Natural killer cell (primary cell): ENCODE results near the gene SMTNL1. TPM values are rescaled to one million over a fixed set of nuclear protein-coding genes. Genes with fewer than 3 reads are reported as not detected.

ENCODE experiments used
- ATAC-seq, 3 donors: fragments of 150-1000 bp in 2 of 3; fragments of 200-7000 bp in 1 of 3; cut with Tn5 transposase; 1 replicate in 1 of 3; 2 replicates in 2 of 3; pipeline ENCODE4 v1.10.0; 2021; ENCODE audit warnings: mild to moderate bottlenecking in 2 of 3, moderate library complexity in 2 of 3
- DNase-seq, 2 donors: peaks; one replicate each; pipeline versions ENCODE4 v3.0.0 to v3.0.0-alpha.2; 2013 to 2021; ENCODE audit warnings: mixed read lengths in 1 of 2
- H3K27ac ChIP-seq: one replicate; pipeline ENCODE4 v1.5.1; 2013; ENCODE audit warnings: mild to moderate bottlenecking, low read length
- H3K27me3 ChIP-seq: one replicate; pipeline ENCODE4 v1.6.1; 2013; ENCODE audit warnings: low read length; ENCODE audit not compliant: control insufficient read depth, insufficient read depth
- H3K36me3 ChIP-seq: one replicate; pipeline ENCODE4 v1.6.1; 2013; ENCODE audit warnings: low read length; ENCODE audit not compliant: control insufficient read depth, insufficient read depth
- H3K4me1 ChIP-seq: one replicate; pipeline ENCODE4 v1.6.1; 2013; ENCODE audit warnings: low read length; ENCODE audit not compliant: control insufficient read depth, insufficient read depth
- H3K4me3 ChIP-seq: one replicate; pipeline ENCODE4 v1.5.1; 2013; ENCODE audit warnings: low read length
- H3K9me3 ChIP-seq: one replicate; pipeline ENCODE4 v1.6.1; 2013; ENCODE audit warnings: low read length; ENCODE audit not compliant: control insufficient read depth, insufficient read depth
- H3K27ac Mint-ChIP-seq, 2 donors: one replicate each; pipeline ENCODE4 v1.8.0; 2022; ENCODE audit warnings: mild to moderate bottlenecking in 2 of 2, mixed read lengths in 2 of 2, moderate library complexity in 1 of 2
- H3K27me3 Mint-ChIP-seq, 2 donors: one replicate each; pipeline ENCODE4 v1.8.0; 2022; ENCODE audit warnings: low read depth in 2 of 2, mixed read lengths in 2 of 2
- H3K36me3 Mint-ChIP-seq: one replicate; pipeline ENCODE4 v1.8.0; 2022; ENCODE audit warnings: mixed read lengths
- H3K4me1 Mint-ChIP-seq, 2 donors: one replicate each; pipeline ENCODE4 v1.8.0; 2022; ENCODE audit warnings: mixed read lengths in 2 of 2
- H3K4me3 Mint-ChIP-seq: one replicate; pipeline ENCODE4 v1.8.0; 2022; ENCODE audit warnings: mild to moderate bottlenecking, moderate library complexity, mixed read lengths
- H3K9me3 Mint-ChIP-seq, 2 donors: one replicate each; pipeline ENCODE4 v1.8.0; 2022; ENCODE audit warnings: mixed read lengths in 2 of 2
- WGBS: methylation state at CpG from one replicate; pipeline ENCODE4 v1.1.7; 2013; ENCODE audit warnings: missing lambda C conversion rate; ENCODE audit not compliant: insufficient coverage; 5-methylcytosine and 5-hydroxymethylcytosine counted together
- intact Hi-C: fragments of 100-400 bp; cut with micrococcal nuclease; formaldehyde crosslinking; loops from one replicate; pipeline ENCODE4 v1.14.2; 2022
- total RNA-seq, 4 donors: library from RNA; stranded (reverse); fragments of 120-200 nt in 1 of 4; gene quantifications; one replicate each; pipeline versions ENCODE4 v1.2.3 to v1.2.4, GENCODE V29; 2013 to 2022
- TF ChIP-seq, protein P1 (sequence below): fragments of 200-600 bp; IDR thresholded peaks from one replicate; pipeline ENCODE4 v1.8.0; 2022; ENCODE audit warnings: antibody characterized with exemption

SMTNL1 gene
- total RNA-seq, 3 donors from 2014 or later (not counting 1 experiment from before 2014, with no cell fraction given) = not detected

GRCh38 chr11:57596266-57596885 is 59.0 kb downstream of the SMTNL1 start:
- H3K36me3 ChIP-seq = no peaks in the 10 kb centered on the region
- ATAC-seq (no peak), DNase-seq (no peak)
- Mint-ChIP-seq H3K4me1 (peaks cover 0 to 11% of the 10 kb centered on the region in 2 donors), H3K27ac (no peak overlapping the region), H3K36me3 (no peaks in the 10 kb centered on the region), H3K27me3 (peaks cover 33 to 41% of the 10 kb centered on the region in 2 donors), H3K4me3 (no peak overlapping the region), H3K9me3 (no peaks in the 10 kb centered on the region)
- peaks cover 6% of the 10 kb centered on the region for H3K27me3 ChIP-seq
- TF ChIP-seq, protein P1, sequence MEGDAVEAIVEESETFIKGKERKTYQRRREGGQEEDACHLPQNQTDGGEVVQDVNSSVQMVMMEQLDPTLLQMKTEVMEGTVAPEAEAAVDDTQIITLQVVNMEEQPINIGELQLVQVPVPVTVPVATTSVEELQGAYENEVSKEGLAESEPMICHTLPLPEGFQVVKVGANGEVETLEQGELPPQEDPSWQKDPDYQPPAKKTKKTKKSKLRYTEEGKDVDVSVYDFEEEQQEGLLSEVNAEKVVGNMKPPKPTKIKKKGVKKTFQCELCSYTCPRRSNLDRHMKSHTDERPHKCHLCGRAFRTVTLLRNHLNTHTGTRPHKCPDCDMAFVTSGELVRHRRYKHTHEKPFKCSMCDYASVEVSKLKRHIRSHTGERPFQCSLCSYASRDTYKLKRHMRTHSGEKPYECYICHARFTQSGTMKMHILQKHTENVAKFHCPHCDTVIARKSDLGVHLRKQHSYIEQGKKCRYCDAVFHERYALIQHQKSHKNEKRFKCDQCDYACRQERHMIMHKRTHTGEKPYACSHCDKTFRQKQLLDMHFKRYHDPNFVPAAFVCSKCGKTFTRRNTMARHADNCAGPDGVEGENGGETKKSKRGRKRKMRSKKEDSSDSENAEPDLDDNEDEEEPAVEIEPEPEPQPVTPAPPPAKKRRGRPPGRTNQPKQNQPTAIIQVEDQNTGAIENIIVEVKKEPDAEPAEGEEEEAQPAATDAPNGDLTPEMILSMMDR = no peak
- no peak overlapping the region for H3K27ac ChIP-seq
- intact Hi-C loops = no loop called here
- no peaks in the 10 kb centered on the region for H3K9me3 ChIP-seq
- 82% methylated on average over 4 of the region's 5 CpGs for WGBS
- H3K4me1 ChIP-seq = peaks cover 3% of the 10 kb centered on the region
- no peak overlapping the region for H3K4me3 ChIP-seq

GRCh38 chr11:57597461-57597915 is 60.1 kb downstream of the SMTNL1 start, which contains the start of gene SERPING1:
TSS of gene SERPING1 (plus strand) at chr11:57597685. CDS start at chr11:57598271, 586 bp downstream.
- no peak for ATAC-seq
- 57% methylated on average over 8 of the region's 10 CpGs for WGBS
- TF ChIP-seq, protein P1 = no peak
- peaks cover 0 to 11% of the 10 kb centered on the region in 2 donors for H3K4me1 Mint-ChIP-seq
- H3K27ac Mint-ChIP-seq = no peak within 1 kb of the TSS
- Histone ChIP-seq H3K27me3 (peaks cover 6% of the 10 kb centered on the region), H3K4me3 (no peak within 1 kb of the TSS), H3K36me3 (no peaks in the 10 kb centered on the region), H3K27ac (no peak within 1 kb of the TSS), H3K9me3 (no peaks in the 10 kb centered on the region), H3K4me1 (peaks cover 3% of the 10 kb centered on the region)
- no peak within 1 kb of the TSS for H3K4me3 Mint-ChIP-seq
- intact Hi-C loops = no loop called here
- H3K36me3 Mint-ChIP-seq = no peaks in the 10 kb centered on the region
- H3K9me3 Mint-ChIP-seq = no peaks in the 10 kb centered on the region
- DNase-seq = no peak
- H3K27me3 Mint-ChIP-seq = peaks cover 33 to 41% of the 10 kb centered on the region in 2 donors

DNA sequence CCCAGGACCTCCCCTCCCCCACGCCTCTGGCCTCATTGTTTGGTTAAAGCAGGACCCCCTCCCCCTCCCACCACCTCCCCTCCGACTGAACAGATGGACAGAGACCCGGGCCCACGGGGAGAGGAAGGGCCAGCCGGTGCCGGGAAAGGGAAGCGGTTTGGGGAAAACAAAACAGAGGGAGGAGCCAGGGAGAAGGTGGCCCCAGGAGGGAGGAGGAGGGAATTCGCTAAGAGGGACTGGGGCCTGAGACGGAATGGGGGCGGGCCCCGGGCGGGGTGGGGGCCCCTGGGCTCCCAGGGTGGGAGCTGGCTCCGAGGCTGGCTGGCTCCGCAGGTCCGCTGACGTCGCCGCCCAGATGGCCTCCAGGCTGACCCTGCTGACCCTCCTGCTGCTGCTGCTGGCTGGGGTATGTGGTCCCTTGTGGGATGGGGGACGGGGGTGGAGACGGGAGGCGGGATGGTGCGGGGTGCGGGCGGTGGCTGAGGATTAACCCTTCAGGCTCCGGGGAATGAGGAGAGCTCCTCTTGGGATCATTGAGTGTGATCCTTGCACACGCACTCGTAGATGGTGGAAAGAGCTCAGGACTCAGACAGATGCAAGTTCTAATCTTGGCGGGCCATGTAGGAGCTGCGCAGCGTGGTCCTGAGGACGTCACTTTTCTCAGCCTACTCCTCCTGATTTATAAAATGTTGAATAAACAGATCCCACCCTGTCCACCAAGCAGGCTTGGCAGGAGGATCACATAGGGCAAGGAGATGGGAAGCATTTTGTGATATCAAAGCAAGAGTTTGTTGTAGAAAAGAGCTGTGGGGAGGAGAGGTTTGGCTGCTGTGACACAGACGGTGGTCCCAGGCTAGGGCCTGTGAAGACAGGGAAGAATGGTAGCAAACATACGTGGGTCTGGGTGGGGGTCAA is 60.8 kb downstream of the SMTNL1 start:
- TF ChIP-seq, protein P1 = no peak
- H3K36me3 Mint-ChIP-seq = no peaks in the 10 kb centered on the region

More for the DNA sequence above, 60.8 kb downstream of the SMTNL1 start:
- Mint-ChIP-seq H3K9me3 (no peaks in the 10 kb centered on the region), H3K4me3 (no peak overlapping the region), H3K27ac (no peak overlapping the region), H3K4me1 (peaks cover 0 to 11% of the 10 kb centered on the region in 2 donors), H3K27me3 (peaks cover 30 to 41% of the 10 kb centered on the region in 2 donors)
- no peak for DNase-seq
- Histone ChIP-seq H3K9me3 (no peaks in the 10 kb centered on the region), H3K4me3 (no peak overlapping the region), H3K36me3 (no peaks in the 10 kb centered on the region), H3K27ac (no peak overlapping the region), H3K27me3 (peaks cover 6% of the 10 kb centered on the region), H3K4me1 (peaks cover 3% of the 10 kb centered on the region)
- 9% methylated on average over 31 of the region's 33 CpGs for WGBS
- ATAC-seq = no peak
- intact Hi-C loops = no loop called here
